ENCODE data around the gene CLK1.

The CLK1 gene

DNA sequence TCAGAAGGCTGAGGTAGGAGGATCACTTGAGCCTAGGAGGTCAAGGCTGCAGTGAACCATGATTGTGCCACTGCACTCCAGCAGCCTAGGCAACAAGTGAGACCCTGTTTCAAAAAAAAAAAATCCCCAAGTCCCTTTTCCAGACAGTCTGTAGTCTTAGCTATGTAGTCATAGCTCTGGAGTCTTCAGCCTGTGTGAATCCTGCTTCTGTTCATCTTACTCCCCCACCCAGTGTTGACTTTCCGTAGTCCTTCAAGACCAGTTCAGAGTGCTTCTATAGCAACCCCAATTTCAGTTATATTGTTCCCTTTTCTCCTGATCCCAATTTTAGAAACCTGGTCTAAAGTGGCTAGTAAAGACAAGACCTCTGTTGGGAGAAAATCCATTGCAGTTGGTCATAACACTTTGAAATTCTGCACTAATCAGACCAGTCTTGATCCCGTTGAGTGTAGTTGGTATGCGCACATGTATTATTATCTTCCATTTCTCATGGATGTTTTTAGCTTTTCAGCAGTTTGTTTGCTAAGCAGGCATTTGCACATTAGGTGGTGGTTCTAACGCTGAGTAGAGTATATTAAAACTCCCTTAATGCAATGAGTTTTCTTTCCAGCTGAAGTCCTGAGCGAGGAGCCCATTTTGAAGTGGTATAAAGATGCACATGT is 43.8 kb downstream of the CLK1 start:
- TF ChIP-seq TEAD4 (IDR thresholded peaks at IDR 0.05) (no peak), EP300 (IDR thresholded peaks at IDR 0.05; ENCODE audit: borderline replicate concordance) (no peak), ZBTB7A (IDR thresholded peaks at IDR 0.05; ENCODE audit: low read depth) (no peak), NFIC (IDR thresholded peaks at IDR 0.05) (no peak), RAD21 (IDR thresholded peaks at IDR 0.05; ENCODE audit: low read depth) (no peak), REST (IDR thresholded peaks at IDR 0.05; ENCODE audit: low read depth) (no peak), YY1 (IDR thresholded peaks at IDR 0.05; ENCODE audit: low read depth) (no peak), TAF1 (IDR thresholded peaks at IDR 0.05; ENCODE audit: low read depth) (no peak)

- TF ChIP-seq TAF1 (IDR thresholded peaks at IDR 0.05; ENCODE audit: low read depth) (no peak), ZBTB7A (IDR thresholded peaks at IDR 0.05; ENCODE audit: low read depth) (no peak), YY1 (IDR thresholded peaks at IDR 0.05; ENCODE audit: low read depth) (no peak), TEAD4 (IDR thresholded peaks at IDR 0.05) (no peak), MAX (IDR thresholded peaks at IDR 0.05) (no peak), CREB1 (IDR thresholded peaks at IDR 0.05; ENCODE audit: low read depth) (no peak), EGR1 (IDR thresholded peaks at IDR 0.05) (no peak), NFIC (IDR thresholded peaks at IDR 0.05) (no peak), RAD21 (IDR thresholded peaks at IDR 0.05; ENCODE audit: low read depth) (no peak), FOXM1 (IDR thresholded peaks at IDR 0.05; ENCODE audit: borderline replicate concordance, low read depth) (no peak), CEBPB (IDR thresholded peaks at IDR 0.05) (no peak), EP300 (IDR thresholded peaks at IDR 0.05; ENCODE audit: borderline replicate concordance) (no peak), REST (IDR thresholded peaks at IDR 0.05; ENCODE audit: low read depth) (no peak), TCF12 (IDR thresholded peaks at IDR 0.05; ENCODE audit: low read depth) (no peak)
- TF ChIP-seq, protein P1, sequence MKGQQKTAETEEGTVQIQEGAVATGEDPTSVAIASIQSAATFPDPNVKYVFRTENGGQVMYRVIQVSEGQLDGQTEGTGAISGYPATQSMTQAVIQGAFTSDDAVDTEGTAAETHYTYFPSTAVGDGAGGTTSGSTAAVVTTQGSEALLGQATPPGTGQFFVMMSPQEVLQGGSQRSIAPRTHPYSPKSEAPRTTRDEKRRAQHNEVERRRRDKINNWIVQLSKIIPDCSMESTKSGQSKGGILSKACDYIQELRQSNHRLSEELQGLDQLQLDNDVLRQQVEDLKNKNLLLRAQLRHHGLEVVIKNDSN (IDR thresholded peaks at IDR 0.05) = no peak
These were observed 49.5 kb downstream of the CLK1 start for GRCh38 chr2:200814917-200815316.

DNA sequence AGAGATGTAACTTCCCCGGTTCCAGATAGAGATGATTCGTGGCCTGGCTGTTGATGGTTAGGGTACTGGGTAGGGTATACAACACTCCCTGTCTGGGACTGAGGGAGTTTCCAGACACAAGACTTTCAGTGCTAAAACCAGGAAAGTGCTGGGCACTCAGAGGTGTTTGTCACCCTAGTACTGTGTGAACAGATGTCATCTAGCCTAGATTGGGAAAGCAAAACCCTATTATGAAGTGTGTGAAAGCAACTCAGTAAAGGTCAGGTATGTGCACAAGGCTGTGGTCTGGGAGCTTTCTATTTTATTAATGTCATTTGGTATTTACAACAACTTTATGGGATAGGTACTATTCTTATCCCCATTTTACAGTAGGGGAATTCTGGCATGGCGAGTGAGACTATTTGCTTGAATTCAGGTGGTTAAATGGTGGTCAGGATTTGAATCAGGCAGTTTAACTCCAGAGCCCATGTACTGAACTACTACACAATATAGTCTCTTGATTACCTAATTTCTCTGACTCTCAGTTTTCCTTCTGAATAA is 50.1 kb downstream of the CLK1 start:
- TF ChIP-seq NFIC (IDR thresholded peaks at IDR 0.05) (no peak), TCF12 (IDR thresholded peaks at IDR 0.05; ENCODE audit: low read depth) (no peak), RAD21 (IDR thresholded peaks at IDR 0.05; ENCODE audit: low read depth) (no peak), TAF1 (IDR thresholded peaks at IDR 0.05; ENCODE audit: low read depth) (no peak), EGR1 (IDR thresholded peaks at IDR 0.05) (no peak), MAX (IDR thresholded peaks at IDR 0.05) (no peak), YY1 (IDR thresholded peaks at IDR 0.05; ENCODE audit: low read depth) (no peak), CEBPB (IDR thresholded peaks at IDR 0.05) (no peak), CREB1 (IDR thresholded peaks at IDR 0.05; ENCODE audit: low read depth) (no peak), REST (IDR thresholded peaks at IDR 0.05; ENCODE audit: low read depth) (no peak), FOXM1 (IDR thresholded peaks at IDR 0.05; ENCODE audit: borderline replicate concordance, low read depth) (no peak), EP300 (IDR thresholded peaks at IDR 0.05; ENCODE audit: borderline replicate concordance) (no peak), TEAD4 (IDR thresholded peaks at IDR 0.05) (no peak), ZBTB7A (IDR thresholded peaks at IDR 0.05; ENCODE audit: low read depth) (no peak)
- TF ChIP-seq, protein P1 (IDR thresholded peaks at IDR 0.05) = no peak

Measured in Ishikawa (cell line).